NCI-H226 (cell line): ENCODE data around the gene MCM3AP.
"Not testable (repeated sequence)": the region's sequence is repeated elsewhere in the genome, so short reads cannot be mapped to it uniquely, and the experiment has no call there.

ENCODE experiments used
- DNase-seq: peaks from one replicate; pipeline ENCODE4 v3.0.0-alpha.2; 2015

The MCM3AP gene

DNA sequence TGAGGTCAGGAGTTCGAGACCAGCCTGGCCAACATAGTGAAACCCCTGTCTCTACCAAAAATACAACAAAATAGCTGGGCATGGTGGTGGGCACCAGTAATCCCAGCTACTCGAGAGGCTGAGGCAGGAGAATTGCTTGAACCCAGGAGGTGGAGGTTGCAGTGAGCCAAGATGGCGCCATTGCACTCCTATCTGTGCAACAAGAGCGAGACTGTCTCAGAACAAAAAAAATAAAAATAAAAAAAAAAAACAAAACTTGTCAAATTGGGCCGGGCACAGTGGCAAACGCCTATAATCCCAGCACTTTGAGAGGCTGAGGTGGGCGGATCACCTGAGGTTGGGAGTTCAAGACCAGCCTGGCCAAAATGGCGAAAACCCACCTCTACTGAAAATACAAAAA, 24.8 kb upstream of the MCM3AP start:
- DNase-seq, result not testable (repeated sequence)

DNA sequence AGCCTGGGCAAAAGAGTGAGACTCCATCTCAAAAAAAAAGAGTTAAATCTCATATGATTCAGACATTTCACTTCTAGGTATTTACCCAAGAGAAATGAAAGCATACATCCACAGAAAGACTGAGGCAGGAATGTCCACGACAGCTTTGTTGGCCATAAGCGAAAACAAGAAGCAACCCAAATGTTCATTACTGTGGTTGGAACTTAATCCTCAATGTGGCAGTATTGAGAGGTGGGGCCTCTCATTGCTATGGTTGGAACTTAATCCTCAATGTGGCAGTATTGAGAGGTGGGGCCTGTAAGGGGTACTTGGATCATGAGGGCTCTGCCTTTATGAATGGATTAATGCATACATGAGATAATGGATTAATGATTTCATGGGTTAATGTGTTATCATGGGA, 23.0 kb upstream of the MCM3AP start:
- DNase-seq, result no peak

DNA sequence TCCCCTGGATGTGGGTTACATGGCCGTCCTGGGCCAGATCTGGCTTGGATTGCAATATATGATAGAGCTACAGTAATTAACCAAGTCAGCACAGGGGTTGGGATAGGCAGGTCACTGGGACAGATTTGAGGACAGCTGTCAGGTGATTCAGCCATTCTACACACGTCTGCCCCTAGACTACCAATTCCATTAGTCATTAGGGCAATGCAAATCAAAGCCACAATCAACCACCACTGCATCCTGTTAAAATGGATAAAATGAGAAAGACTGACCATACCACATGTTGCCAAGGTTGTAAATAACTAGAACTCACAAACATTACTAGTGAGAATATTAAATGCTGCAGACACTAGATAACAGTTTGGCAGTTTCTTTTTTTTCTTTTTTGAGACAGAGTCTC, 22.2 kb upstream of the MCM3AP start:
- DNase-seq, result peak; percentile 24

DNA sequence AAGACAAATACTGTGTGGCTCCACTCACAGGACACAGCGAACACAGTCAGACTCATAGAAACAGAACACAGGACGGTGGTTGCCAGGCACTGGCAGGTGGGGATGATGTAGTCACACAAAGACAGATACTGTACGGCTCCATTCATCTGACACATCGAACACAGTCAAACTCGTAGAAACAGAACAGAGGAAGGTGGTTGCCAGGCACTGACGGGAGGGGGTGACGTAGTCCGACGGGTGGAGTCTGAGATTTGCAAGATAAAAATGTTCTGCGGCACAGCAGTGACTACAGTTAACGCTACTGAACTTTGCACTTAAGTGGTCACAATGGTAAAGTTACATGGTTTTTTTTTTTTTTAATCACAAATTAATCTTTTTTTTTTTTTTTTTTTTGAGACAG, 19.5 kb upstream of the MCM3AP start:
- DNase-seq, result no peak

DNA sequence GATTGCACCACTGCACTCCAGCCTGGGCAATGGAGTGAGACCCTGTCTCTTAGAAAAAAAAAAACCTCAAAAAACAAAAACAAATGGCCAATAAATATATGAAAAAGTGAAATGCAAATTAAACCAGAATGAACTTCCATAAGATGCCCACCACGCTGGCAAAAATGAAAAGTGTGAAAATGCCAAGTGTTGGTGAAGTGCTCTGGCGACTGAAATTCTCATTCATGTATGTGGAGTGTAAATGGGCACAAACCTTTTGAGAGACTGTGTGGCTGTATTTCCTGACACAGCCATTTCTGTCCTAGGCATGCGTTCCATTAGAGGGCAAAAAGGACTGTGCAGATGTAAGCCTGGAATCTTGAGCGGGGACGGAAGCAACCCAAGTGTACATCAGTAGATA, 19.0 kb upstream of the MCM3AP start:
- no peak for DNase-seq

DNA sequence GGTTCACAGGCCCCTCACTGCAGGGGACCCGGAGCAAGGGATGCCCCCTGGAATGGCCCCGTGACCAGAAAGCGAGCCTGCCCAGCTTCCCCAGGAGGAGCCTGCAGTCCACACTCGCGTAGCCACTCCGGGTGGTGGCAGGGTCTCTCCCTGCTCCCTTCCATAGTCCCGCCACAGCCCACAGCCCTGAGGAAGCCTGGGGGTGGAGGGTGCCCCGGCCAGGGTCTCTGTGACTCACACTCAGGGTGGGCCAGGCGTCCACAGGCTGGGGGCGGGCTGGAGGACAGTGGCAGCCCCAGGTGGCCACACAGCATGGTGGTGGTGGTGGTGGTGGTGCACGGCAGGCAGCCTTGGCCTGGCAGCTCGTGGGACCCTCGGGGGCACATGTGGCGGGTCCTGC, 16.3 kb upstream of the MCM3AP start:
- DNase-seq, result no peak

DNA sequence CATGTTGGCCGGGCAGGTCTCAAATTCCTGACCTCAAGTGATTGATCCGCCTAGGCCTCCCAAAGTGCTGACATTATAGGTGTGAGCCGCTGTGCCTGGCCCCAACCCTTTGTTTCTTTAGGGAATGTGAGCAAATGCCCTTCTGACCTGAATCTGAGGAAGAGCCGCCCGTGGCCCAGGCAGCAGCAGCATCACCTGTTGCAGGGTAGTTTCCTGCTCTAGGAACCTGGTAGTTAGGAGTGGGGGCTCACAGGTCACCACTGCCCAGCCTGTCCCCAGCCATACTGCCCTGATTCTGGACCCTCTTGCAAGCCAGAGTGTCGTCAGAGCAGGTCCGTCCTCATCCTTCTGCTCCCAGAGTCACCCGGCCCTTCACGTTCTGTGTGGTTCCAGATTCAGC, 13.8 kb upstream of the MCM3AP start:
- DNase-seq, result no peak

DNA sequence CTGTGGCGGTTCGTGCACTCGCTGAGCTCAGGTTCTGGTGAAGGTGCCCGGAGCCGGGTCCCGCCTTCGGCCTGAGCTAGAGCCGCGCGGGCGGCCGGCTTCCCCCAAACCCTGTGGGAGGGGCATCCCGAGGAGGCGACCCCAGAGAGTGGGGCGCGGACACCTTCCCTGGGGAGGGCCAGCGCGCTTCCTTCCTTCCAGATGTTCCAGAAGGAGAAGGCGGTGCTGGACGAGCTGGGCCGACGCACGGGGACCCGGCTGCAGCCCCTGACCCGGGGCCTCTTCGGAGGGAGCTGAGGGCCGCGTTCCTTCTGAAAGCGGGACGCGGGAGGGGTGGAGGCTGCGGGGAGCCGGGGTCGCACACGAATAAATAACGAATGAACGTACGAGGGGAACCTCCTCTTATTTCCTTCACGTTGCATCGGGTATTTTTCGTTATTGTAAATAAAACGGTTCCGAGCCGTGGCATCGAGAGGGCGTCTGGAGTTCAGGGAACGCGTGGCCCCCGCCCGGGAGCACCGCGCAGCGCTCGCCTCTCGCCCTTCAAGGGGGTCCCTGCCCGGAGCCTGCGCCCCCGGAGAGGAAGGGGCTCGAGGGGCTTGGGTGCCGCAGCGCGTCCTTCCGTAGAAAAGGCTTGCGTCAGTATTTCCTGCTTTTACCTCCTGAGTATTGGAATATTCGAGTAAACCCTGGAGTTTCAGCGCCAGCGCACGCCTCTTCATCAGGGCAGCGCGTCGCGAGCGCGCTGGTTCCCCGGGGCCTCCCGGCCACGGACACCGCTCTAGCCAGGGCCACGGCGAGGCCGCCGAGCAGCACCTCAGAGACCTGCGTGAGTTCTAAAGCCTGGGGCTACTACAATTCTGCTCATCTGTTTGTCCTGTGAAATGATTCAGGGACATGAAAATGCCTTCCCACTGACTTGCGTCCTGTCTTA, 12.2 kb upstream of the MCM3AP start:
- no peak for DNase-seq

DNA sequence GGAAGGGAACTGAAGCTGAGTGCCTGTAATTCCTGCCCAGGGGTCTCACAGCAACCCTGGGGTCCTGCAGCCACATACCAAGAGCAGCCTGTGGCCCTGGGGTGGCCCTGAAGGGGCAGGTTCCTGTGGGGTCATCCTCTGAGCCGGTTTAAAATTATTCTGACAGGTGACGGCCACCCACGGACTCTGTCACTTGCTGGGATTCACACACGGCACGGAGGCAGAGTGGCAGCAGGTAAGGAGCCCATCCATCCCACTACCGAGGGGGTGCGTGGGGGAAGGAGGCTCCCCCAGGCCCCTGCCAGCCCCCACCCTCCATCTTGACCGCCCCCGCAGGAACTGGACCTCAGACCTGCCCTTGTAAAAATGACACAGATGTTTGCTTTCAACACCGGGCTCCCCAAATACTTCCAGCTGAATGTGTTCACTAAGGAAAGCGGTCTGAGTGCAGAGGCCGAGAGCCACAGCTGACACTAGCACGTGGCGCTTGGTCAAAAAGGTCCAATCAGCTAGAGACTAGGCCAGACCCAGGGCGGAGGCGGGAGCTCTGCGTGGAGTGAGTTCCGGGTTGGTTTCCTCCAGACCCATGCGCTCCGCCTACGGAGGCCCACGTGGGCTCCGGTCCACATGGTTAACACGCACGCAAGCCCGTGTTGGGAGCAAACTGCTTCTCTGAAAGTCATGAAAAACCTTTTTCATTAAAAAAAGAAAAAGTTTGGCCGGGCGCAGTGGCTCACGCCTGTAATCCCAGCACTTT, 10.8 kb upstream of the MCM3AP start:
- no peak for DNase-seq

DNA sequence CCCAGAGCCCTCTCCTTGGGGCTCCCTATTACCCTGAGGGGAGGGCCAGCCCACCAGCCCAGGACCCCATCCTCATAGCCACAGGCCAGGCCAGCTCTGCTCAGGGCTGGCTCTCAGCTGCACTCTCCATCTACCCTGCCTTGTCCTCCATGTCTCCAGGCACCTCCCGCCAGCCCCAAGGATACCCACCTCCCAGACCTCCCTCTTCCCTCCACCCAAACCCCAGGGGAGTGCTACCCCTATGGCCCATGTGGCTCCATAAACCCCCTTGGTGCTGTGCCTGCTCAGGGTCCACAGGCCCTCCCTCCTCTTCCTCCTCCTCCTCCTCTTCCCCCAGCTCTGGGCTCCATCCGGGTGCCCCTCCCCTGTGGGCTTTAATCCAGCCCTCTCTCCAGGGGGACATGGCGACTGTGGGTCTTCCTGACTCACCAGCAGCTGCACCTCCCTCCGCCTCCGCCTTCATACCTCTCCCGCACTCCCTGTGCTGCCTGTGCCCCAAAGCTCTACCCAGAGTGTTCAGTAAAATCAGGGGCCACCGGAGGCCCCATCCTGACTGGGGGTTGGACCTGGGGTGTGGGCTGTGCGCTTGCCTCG, 9.9 kb upstream of the MCM3AP start:
- DNase-seq, result no peak

DNA sequence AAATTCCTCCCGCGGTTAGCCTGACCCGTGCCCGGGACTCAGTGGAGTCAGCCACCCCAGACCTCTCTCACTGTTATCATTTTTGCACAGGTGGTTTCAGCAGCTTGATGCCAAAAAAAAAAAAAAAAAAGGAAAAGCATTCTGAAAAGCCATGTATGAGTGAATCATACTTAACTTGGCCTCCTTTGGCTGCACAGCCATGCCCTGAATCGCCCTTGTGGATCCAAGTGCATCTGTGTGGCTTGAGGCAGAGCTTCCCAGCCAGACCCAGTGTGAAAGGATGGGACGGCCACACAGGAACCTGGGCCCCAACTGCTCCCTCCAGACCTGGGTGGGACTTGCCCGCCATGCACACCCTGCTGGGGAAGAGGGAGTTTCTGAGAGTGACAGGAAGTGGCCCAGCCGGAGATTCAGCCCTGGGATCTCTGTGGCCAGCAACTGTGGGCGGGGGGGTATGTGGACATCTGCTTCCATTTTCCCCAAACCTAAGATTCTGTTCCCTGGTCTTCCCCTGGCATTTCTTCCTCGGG, 9.3 kb upstream of the MCM3AP start:
- DNase-seq, result peak; percentile 84

DNA sequence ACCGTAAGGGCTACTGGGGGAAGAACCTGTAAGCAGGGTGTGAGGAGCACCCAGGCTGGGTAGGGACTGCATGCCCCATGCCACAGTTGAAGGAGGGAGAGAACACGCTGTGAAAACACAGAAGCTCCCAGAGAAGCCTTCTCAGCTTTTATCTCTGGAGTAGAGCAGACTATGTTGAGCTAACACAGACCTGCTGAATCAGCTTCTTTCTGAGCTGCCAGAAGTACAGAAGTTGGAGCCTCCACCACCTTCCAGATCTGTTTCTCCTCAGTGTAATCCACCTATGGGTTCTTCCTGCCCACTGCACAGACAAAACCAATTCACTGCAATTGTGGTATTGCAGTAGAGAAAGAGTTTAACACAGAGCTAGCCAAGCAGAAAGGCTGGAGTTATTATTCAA, 6.2 kb upstream of the MCM3AP start:
- DNase-seq, result no peak

DNA sequence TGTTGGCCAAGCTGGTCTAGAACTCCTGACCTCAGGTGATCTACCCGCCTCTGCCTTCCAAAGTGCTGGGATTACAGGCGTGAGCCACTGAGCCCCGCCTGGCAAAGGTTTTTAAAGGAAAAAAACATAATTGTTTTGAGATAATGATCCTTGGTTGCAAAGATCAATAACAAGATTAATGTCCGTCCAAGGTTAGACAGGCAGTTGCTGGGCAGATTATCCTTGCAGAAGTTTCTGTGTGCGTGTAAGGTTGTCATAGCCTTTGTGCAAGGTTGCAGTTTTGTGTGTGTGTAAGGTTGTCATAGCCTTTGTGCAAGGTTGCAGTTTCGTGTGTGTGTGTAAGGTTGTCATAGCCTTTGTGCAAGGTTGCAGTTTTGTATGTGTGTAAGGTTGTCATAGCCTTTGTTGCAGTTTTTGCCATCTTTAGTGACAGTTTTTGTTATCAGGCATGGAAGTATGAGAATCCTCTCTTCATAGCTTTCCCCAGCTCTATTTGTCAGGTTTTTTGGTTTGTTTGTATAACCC, 4.3 kb upstream of the MCM3AP start:
- no peak for DNase-seq

DNA sequence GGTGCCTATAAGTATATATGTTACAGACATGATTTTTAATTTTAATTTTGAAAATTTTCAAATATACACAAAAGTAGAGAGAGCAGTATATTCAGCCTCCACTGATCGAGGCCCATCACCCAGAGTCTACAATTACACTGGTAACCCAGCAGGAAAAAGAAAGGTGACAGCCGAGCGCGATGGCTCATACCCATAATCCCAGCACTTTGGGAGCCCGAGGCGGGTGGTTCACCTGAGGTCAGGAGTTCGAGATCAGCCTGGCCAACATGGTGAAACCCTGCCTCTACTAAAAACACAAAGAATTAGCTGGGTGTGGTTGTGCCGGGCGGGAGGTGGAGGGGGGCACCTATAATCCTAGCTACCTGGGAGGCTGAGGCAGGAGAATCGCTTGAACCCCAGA, 2.1 kb upstream of the MCM3AP start:
- no peak for DNase-seq

DNA sequence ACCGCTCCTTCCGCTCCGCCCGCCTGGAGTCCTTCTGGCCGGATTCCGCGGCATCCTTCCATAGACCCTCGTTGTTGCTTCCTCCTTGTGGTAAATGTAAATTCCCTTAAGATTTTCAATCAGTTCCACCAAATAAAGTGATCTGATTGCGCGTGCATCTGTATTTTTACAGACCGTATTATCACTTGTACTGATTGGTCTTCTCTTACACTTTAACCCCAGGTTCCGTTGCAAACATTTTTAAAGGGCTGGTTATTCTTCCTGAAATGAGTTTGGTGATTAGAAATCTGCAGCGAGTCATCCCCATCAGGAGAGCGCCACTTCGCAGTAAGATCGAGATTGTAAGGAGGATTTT, 1.2 kb upstream of the MCM3AP start:
- DNase-seq, result no peak

DNA sequence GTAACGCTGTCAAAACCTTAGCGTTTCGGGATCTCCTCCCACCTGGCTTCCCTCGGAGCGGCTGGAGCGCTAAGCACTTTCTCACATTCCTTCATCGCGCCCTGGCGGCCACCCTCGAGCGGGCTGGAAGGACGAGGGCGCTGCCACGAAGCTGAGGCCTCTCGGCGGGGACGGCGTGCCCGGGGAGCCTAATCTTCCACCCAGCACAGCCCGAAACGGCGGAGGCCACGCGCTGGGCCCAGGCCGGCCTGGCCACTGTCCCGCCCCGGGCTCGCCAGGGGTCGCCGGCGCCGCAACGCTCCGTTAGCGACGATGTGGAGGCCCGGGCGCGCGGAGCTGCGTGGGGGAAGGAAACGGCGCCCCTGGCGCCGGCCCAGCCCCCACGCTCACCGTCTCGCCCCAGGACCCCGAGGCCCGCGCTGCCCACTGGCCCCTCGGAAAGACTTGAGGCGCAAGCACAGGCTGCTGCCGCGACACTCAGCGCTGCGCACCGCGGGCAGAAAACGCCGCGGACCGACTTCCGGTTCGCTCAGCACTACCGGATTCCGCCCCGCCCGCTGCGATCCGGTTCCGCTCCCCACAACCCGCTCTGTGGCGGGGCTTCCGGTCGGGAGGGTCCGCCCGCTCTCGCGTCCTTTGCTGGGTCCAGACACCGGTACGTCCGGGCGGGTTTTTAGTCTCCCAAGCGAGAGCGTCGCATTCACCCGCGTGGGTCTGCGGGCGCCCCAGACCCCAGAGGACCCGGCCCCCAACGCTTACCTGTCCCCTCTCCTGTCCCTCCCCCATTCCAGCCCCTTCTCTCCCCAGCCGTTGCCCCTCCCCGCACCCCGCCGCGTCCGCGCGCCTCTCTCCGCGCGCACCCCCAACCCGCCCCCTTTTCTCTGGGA, 593 bp upstream of the MCM3AP start, which contains the start of gene YBEY:
Gene YBEY (plus strand): TSS at position 582 of the 887 bp plus-strand sequence. CDS start 572 bp downstream, outside the sequence.
- DNase-seq, result peak; percentile 95

DNA sequence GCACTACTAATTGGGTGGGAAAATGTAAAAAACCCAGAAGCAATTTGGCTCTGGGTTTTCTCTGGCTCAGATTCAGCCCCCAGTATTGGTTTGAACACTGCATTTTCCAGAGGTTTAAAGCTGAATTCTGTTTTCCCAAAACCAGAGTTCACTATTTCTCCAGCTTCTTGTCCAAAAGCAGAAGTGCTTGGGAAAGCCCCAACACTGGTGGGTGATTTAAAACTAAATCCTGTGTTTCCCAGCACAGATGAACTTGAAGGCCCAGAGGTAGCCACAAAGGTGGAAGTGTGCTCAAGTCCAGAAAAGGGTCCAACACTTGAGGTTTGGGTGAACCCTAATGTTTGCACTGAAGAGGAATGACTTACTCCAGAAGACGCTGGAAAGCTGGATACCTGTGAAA, 678 bp downstream of the MCM3AP start:
- no peak for DNase-seq

DNA sequence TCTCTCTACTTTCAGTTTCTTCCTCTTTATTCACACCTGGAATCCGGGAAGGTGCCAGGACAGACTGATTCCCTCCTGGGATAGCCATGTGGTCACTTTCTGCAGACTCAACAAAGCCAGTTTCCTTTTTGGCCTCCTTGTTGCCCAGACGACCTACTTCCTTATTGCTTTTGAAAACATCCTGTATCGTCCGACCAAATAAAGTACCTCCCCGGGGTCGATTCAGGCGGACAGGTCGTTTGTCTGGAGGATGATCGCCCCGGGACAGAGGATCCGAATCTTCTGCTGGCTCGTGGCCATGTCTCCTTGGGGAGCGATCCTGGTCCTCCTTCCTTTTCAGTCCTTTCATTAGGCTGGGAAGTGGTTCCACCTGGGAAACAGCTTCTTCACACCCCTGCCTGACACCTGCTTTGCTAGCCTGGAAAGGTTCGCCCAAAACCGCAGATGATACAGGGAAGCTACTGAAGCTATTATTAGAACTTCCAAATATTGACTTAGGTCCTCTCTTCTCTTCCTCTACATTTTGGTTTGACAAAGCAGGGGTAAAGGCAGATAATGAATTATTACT, 1.2 kb downstream of the MCM3AP start:
- DNase-seq, result no peak

DNA sequence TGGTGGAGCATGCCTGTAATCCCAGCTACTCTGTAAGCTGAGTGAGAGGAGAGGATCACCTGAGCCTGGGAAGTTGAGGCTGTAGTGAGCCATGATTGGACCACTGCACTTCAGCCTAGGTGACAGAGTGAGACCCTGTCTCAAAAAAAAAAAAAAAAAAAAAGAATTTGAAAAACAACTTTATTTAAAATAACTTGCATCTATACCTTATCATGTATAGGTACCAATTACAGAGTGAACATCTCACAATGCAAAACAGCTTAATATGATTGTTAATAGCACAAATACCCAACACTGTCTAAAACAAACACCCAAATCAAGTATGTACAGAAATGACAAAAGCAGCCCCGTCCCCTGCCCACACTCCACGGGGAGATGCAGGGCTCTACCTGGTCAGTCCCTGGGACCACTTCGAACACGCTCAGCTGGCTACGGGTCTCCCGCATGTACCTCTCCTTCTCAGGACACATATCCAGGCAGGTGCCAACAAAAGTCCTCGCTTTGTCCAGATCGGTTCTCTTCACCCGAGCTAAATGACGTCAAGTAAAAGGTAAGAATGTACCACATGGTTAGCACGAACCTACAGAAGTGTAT, 10.5 kb downstream of the MCM3AP start:
- DNase-seq, result no peak

DNA sequence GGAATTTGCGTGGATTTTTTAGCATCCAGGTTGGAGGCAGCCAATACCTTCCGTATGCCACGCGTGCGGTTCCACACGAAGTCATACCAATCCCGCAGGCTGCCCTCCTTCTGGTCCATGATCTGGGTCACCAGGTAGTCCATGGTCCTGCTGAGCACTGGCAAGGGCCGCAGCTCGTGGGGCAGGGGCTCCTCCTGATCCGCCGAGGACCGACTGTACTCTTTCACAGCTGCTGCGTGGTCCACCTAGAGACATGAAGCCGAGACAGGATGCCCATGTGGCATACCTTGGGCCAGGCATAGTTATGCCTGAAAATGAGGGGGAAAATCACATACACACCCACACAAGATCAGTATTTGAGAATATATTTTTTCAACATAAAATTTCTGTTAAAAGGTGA, 12.1 kb downstream of the MCM3AP start:
- DNase-seq, result no peak

DNA sequence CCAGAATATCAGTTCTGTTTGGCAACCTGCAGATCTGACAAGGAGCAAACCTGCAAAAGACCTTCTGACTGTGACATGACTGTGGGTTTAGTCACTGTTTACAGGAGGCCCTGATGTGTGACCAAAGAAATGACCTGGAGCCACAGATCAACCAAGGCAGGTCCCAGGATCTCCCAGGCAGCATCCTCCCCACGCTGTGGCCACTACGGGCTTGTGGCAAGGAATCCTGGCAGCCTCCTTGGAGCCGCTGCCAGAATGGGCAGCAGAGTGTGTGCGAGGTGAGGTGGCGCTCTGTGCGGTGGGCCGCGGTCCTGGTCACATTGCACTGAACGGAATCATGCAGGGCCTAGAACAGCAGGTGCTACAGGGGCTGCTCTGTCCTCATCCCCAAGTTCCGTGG, 15.9 kb downstream of the MCM3AP start:
- DNase-seq, result no peak
